HG02623 (cell line): ENCODE results near the gene ZNF573.
A peak's percentile ranks its signal among the peaks of the same experiment; 100 is the strongest.
"Not testable (repeated sequence)": the region's sequence is repeated elsewhere in the genome, so short reads cannot be mapped to it uniquely, and the experiment has no call there.

Experiments used
- ATAC-seq: cut with Tn5 transposase; IDR thresholded peaks from one replicate; pipeline ENCODE4 v1.9.1; 2021; ENCODE audit warnings: moderate library complexity; ENCODE audit not compliant: unreplicated experiment

The ZNF573 gene

GRCh38 chr19:37779127-37780005, at the start of gene ZNF573:
ZNF573 (minus strand) TSS chr19:37779586; CDS start chr19:37773729, 5,857 bp downstream.
- ATAC-seq: peak; percentile 82

- ATAC-seq: no peak
Observed at GRCh38 chr19:37817180-37817981, 38.0 kb upstream of the ZNF573 start.

DNA sequence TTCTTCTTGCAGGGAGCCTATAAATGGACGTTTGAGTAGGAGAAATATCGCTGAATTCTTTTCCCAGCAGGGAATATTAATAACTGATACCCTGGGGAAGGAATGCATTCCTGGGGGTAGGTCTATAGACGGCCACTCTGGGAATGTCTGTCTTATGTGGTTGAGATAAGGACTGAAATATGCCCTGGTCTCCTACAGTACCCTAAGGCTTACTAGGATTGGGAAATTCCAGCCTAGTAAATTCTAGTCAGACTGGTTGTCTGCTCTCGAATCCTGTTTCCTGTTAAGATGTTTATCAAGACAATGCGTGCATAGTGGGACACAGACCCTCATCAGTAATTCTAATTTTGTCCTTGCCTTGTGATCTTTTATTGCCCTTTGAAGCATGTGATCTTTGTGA, 36.2 kb upstream of the ZNF573 start:
- ATAC-seq: not testable (repeated sequence)

- ATAC-seq: no peak
Observed at GRCh38 chr19:37813340-37813739, 34.0 kb upstream of the ZNF573 start.

GRCh38 chr19:37809366-37809765, 30.0 kb upstream of the ZNF573 start:
- no peak for ATAC-seq

DNA sequence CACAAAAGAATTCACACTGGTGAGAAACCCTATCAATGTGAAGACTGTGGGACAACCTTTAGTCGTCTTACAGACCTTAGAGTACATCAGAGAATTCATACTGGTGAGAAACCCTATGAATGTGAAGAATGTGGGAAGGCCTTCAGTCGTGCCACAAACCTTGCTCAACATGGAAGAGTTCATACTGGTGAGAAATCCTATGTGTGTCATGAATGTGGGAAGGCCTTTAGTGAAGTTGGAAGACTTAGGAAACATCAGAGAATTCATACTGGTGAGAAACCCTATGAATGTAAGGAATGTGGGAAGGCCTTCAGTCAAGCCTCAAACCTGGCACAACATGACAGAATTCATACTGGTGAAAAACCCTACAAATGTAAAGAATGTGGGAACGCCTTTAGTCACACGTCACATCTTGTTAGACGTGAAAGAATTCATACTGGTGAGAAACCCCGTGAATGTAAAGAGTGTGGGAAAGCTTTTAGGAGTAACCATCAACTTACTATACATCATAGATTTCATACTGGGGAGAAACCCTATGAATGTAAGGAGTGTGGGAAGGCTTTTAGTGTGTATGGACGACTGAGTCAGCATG, 24.0 kb upstream of the ZNF573 start:
- no peak for ATAC-seq

DNA sequence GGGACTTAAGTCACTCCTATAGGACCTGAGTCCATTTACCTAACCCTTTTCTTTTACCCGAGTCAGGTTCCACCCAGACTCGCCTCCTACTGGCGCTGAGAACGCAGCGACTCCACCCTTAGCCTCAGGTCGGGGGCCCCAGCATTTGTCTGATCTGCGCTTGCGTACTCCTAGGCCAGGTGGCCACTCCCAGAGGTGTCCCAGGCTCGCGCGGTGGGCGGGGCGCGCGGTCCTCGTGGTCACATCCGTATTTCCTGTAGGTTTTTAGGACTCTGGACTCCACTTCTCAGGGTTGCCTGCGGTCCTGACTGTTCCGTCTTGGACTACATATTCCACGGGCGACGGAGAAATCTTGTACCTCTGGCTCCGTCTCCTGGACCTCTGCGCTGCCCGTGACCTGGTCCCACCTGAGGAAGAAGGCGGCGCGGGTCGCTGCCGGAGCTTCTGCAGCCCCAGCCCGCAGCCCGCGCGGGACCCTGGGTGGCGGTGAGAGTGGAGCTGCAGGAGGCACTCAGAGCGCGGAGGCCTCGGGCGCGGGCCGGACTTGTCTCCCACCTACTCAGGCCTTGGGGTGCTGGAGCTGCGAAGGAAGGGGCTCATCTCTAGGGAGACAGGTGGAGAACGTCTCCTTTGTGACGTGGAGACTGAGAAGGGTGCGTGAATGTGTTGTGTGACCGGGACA, 11.0 kb upstream of the ZNF573 start:
- no peak for ATAC-seq

DNA sequence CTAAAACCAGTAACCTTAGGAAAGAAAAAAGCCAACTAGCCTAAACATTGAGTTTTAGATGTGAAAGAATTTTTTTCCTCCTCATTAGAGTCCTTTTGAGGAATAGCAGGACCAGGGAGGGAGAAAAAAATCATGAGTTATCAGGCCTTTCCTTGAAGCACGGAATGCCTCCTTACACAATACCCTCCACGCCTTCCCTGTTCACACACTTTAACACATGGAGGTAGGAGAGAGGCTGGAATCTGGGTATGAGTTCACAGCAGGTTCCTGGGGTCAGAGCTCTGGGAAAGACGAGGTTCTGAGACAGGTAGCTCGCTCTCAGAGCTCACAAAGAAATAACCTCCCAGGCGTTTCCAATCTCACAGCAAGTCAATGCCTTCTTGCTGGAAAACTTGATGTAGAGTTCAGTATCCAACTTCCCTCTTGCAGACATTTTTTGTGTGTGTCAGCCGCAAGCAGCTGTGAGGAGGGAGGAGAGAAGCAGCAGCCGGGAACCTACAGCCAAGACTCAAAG, 716 bp downstream of the ZNF573 start:
- ATAC-seq: no peak

- no peak for ATAC-seq
Observed at GRCh38 chr19:37770985-37771384, 8.4 kb downstream of the ZNF573 start.

- no peak for ATAC-seq
Observed at GRCh38 chr19:37763488-37763887, 15.9 kb downstream of the ZNF573 start.

GRCh38 chr19:37757683-37758082, 21.7 kb downstream of the ZNF573 start:
- ATAC-seq: not testable (repeated sequence)

- ATAC-seq: no peak
Observed at GRCh38 chr19:37738371-37738770, 41.0 kb downstream of the ZNF573 start.

DNA sequence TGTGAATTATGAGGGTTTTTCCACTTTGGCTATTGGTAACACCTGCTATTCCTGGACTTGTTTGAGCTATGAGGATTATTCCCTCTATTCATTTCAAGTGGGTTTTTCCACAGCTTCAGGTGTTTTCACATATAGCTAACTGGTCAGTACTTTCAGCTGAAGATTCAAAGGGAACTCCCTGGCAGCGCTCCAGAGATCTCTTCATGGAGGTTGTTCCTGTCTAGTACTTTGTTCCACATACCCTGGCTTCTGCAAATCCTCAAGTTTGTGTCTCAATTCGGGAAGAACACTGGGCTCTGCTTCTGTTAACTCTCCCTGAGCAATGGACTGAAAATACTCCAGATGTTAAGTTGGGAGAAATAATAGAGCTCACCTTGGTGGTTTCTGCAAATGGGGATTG, 54.2 kb downstream of the ZNF573 start:
- ATAC-seq: no peak

- ATAC-seq: no peak
Observed at GRCh38 chr19:37719927-37720265, 59.5 kb downstream of the ZNF573 start.

- peak; percentile 85 for ATAC-seq
Observed at GRCh38 chr19:37719111-37719926, 60.1 kb downstream of the ZNF573 start, which contains the start of gene ZNF607. ZNF607 (minus strand) TSS chr19:37719761; CDS start chr19:37711618, 8,143 bp downstream.

DNA sequence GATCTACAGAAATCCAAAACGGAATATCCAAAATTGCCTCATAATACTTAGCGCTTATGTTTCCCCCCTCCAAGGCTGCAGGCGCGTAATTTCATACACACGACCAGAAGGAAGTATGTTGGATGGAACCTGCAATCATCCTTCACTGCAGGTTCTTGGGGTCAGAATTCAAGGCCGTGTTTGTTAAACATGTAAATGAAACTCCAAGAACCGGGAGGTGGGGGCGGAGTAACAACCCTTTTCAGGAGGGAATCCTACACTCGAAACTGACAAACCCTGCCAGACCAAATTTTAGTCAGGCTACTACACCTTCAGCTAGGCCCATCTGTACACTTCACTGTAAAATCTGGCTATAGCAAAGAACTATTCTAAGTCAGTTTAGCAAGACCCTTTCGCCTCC, 61.1 kb downstream of the ZNF573 start:
- ATAC-seq: no peak

- no peak for ATAC-seq
Observed at GRCh38 chr19:37716140-37716539, 63.2 kb downstream of the ZNF573 start.

GRCh38 chr19:37706052-37706605, 73.3 kb downstream of the ZNF573 start:
- no peak for ATAC-seq

GRCh38 chr19:37699057-37699456, 80.3 kb downstream of the ZNF573 start:
- no peak for ATAC-seq

DNA sequence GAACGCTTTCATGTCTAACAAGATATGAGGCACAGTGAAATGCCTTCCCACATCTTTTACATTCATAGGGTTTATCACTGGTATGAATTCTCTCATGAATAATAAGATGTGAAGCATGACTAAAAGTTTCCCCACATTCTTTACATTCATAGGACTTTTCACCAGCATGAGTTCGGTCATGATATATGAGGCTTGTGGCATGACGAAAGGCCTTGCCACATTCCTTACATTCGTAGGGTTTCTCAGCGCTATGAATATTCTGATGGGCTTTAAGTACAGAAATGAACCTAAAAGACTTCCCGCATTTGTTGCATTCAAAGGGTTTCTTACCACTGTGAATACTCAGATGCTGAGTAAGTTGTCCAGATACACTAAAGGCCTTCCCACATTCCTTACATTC, 81.2 kb downstream of the ZNF573 start:
- ATAC-seq: no peak
